ENCODE data around the gene MBOAT1.
"Not testable (repeated sequence)": the region's sequence is repeated elsewhere in the genome, so short reads cannot be mapped to it uniquely, and the experiment has no call there.

The MBOAT1 gene

DNA sequence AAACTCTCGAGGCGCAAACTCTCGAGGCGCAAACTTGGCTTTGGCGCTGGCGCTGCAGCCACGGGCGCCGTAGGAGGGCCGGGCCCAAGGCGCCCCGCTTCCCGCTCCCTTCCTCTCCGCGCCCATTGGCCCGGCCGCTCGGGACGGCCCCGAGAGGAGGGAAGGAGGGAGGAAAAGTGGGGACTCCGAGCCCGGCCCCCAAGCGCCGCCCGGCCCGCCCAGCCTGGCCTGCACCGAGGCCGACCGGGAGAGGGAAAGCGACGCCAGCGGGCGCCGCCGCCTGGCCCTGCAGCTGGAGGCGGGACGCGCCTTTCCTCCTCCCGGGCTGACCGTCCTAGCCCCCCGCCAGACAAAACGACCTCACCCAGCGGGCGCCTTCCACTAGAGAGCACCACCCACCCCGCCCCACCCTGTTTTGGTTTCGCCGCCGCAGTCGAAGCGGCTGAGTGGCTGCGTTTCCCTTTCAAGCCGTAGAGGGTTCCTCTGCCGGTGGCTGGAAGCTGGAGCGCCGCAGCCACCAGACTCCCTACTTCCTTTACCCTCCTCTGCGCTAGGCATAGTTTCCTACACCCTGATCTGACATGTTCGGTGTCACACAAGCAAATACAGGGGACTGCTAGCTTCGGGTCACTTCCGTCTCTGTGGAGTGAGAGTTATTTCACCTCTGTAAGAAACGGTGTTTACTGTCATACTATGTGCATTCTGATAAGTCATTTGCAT is at the start of gene MBOAT1:
MBOAT1 (minus strand) TSS at position 78 of the 720 bp plus-strand sequence. CDS start 235 bp downstream, outside the sequence.
- DNase-seq (ENCODE audit: low read depth): peak; percentile 18

DNA sequence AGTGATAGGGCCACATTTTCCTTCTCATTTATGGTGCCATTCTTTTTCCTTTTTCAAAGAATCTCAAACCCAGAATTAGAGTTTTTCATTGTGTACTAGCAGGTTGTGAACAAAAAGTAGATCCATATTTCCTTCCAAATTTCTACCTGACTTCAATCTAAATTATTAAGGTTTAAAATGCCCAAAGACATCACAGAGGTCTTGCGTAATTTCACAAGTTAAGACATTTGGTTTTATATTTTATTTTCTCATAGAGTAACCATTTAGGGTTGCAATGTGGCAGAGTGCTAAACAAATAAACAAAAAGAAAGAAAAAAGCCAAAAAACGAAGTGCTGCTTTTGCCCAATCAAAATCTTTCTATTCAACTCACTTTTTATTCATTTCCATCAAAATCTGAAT is 49.4 kb upstream of the MBOAT1 start:
- DNase-seq (ENCODE audit: low read depth): no peak

DNA sequence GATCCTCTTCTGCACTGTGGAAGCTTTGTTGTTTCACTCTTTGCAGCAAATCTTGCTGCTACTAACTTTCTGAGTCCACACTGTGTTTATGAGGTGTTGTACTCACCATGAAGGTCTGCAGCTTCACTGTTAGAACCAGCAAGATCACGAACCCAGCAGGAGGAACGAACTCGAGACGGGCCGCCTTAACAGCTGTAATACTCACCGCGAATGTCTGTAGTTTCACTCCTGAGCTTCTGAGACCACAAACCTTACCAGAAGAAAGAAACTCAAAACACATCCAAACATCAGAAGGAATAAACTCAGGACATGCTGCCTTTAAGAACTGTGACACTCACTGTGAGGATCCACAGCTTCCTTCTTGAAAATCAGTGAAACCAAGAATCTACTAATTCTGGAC is 48.1 kb upstream of the MBOAT1 start:
- DNase-seq (ENCODE audit: low read depth): no peak

DNA sequence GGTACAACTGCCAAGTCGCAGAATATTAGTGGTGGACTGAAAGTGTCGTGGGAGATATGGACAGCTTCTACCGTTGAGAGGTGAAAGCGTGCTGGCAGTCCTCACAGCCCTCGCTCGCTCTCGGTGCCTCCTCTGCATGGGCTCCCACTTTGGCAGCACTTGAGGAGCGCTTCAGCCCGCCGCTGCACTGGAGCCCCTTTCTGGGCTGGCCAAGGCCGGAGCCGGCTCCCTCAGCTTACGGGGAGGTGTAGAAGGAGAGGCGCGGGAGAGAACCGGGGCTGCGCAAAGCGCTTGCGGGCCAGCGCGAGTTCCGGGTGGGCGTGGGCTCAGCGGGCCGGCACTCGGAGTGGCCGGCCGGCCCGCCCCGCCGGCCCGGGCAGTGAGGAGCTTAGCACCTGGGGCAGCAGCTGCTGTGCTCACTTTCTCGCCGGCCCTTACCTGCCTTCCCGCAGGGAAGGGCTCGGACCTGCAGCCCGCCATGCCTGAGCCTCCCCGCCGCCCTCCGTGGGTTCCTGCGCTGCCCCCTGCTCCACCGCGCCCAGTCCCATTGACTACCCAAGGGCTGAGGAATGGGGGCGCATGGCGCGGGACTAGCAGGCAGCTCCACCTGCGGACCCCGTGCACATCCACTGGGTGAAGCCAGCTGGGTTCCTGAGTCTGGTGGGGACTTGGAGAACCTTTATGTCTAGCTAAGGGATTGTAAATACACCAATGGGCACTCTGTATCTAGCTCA is 47.2 kb upstream of the MBOAT1 start:
- DNase-seq (ENCODE audit: low read depth): no peak

GRCh38 chr6:20255428-20255827 is 43.2 kb upstream of the MBOAT1 start:
- DNase-seq (ENCODE audit: low read depth): no peak

DNA sequence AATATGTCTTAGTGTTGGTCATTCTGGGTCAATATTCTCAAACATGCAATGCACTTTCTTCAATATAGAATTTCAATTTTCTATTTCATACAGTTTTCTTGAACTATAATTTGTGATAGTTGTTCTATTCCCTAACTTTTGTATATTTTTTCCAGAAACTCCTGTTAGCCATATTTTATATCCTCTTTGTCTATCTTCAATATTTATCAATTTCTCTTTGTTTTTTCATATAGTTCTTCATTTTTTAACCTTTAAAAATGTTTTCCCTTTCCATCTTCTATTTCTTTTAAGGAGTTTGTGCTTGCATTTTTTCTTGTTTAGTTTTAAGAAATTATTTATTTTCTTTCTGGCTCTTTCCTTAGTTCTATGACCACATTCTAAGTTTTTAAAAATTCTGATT is 42.0 kb upstream of the MBOAT1 start:
- DNase-seq (ENCODE audit: low read depth): no peak

DNA sequence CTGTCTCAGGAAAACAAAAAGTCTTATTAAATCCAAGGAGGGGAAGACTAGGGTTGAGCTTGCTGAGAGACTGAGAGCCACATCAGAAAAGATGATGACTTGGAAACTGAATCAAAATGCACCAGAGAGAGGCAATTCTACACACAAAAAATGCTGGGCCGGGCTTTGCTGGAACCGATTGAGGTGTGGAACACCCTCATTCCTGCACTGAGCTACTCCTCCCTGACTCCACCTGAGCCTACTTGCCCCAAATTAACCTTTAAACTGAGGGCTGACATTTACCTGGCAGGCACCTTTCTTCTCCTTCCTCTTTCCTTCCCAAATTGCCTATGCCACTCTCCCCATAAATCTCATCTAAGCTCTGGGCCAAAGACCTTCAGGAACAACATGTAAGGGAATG is 40.8 kb upstream of the MBOAT1 start:
- no peak for DNase-seq (ENCODE audit: low read depth)

- no peak for DNase-seq (ENCODE audit: low read depth)
Observed at GRCh38 chr6:20252311-20252710, 40.0 kb upstream of the MBOAT1 start.

DNA sequence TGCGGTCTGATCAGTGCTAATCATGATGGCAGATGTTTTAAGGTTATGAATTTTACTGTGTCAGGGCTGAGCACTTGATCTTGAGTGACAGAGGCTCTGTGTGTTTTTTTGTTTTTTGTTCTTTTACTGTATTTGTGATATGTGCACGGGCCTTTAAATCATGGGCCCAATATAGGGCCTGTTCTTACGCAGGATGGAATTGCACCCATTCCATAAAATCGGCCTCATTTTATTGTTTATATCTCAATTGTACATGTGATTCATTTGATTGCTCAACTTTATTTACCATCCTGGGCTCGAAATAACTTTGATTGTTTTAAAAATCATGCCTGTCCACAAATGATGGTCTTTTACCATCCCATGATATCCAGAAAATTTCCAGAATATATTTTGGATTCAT is 39.3 kb upstream of the MBOAT1 start:
- DNase-seq (ENCODE audit: low read depth): no peak

GRCh38 chr6:20246125-20246524 is 33.9 kb upstream of the MBOAT1 start:
- DNase-seq (ENCODE audit: low read depth): no peak

DNA sequence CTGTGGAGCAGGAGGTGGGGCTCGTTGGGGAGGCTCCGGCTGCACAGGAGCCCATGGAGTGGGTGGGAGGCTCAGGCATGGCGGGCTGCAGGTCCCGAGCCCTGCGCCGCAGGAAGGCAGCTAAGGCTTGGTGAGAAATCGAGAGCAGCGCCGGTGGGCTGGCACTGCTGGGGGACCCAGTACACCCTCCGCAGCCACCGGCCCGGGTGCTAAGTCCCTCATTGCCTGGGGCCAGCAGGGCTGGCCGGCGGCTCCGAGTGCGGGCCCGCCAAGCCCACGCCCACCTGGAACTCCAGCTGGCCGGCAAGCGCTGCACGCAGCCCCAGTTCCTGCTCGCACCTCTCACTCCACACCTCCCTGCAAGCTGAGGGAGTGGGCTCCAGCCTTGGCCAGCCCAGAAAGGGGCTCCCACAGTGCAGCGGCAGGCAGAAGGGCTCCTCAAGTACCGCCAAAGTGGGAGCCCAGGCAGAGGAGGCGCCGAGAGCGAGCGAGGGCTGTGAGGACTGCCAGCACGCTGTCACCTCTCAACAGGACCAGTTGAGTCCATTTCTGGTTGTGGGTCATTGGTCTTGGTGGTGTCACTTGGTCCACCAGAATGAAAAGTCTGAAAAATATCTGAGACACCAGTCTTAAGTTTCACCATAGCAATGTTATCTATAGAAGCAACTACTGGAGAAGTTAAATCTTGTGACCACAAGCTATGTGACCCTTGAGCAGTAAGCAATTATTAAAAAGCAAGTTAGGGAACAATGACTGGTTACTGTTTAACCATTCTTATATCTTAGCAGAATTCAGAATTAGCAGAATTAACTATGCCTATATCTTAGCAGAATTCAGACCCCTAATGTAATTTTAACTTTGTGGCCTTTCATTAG is 32.8 kb upstream of the MBOAT1 start:
- not testable (repeated sequence) for DNase-seq (ENCODE audit: low read depth)

DNA sequence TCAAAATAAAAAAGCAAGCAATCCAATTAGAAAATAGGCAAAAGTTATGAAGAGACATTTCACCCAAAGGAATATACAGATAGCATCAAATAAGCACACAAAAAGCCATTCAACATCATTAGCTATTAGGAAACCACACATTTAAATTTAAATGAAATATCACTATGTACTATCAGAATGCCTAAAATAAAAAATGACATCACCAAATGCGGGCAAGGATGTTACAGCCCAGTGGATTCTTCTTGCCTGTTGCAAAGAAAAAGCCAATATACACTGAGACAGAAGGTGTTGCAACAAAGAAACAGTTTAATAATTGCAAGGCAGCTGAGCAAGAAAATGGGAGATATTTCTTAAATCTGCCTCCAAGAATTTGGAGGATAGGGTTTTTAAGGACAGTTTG is 31.0 kb upstream of the MBOAT1 start:
- no peak for DNase-seq (ENCODE audit: low read depth)

- DNase-seq (ENCODE audit: low read depth): no peak
Observed at GRCh38 chr6:20242397-20242796, 30.1 kb upstream of the MBOAT1 start.

- no peak for DNase-seq (ENCODE audit: low read depth)
Observed at GRCh38 chr6:20241102-20241501, 28.8 kb upstream of the MBOAT1 start.

GRCh38 chr6:20238688-20239587 is 26.7 kb upstream of the MBOAT1 start:
- DNase-seq (ENCODE audit: low read depth): no peak

GRCh38 chr6:20237677-20238460 is 25.6 kb upstream of the MBOAT1 start:
- no peak for DNase-seq (ENCODE audit: low read depth)

DNA sequence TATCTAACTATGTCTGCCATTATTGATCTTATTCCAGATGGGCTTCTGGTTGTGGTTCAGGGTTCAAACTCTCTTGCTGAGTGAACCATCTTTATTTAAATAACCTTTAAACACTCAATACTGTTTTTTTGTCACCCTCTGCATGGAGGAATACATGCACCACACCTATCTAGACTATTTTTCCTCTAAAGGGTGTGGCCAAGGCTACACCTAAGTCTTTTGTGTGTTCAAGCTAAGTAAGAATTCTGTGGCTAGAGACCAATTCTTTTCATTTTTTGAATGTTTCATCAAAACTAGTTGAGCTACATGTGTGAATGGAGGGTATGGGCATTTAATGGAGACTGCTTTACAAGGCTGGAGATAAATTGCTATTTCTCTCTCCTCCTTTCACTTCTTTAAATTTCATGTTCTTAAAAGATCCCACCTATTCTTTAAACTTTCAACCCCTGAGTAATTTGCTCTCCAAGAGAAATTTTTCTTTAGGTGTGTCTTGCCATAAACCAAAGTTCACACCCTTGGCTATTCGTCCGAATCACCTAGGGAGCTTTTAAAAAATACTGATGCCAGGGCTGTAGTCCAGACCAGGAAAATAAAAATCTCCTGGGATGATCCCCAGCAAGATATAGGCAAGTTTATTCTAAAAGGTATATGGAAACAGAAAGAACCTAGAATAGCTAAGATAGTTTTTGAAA is 24.8 kb upstream of the MBOAT1 start:
- DNase-seq (ENCODE audit: low read depth): no peak

DNA sequence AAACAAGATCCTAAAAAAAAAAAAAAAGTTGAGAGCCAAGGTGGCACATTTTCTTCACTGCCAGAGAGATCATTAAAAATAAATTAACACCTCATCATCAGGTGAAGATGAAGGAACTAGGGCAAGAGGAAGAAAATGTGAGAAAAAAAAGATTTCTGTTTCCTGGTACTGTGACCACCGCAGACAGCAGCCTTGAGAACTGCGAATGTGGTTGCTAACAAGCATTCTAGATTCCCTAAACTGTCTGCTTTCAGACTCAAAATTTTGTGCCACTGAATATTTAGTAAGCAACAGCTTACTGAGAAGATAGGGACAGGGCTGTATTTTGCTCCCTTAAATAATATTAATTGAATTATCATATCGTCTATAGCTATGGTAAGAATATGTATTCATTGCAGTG is 24.1 kb upstream of the MBOAT1 start:
- DNase-seq (ENCODE audit: low read depth): no peak

DNA sequence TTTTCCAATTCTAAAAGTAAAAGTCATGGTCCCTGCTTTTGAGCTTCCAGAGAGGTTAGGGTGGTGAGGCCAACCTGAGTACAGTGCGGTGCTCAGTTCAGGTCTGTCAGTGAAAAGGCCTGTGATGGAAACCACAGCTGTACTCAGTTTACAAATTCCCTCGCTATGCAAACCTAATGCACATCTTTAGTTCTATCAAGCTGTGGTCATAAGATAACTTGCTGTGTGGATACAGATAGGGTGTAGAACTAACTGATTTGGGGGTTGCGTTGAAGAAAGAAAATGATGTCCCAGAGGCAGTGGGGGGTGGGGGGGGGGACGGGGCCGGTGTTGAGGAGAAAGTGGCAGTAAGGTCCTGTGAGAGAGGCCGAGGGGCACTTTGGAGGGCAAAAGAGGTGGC is 22.8 kb upstream of the MBOAT1 start:
- no peak for DNase-seq (ENCODE audit: low read depth)

GRCh38 chr6:20234136-20234535 is 21.9 kb upstream of the MBOAT1 start:
- DNase-seq (ENCODE audit: low read depth): no peak

All from stimulated activated CD8-positive, alpha-beta memory T cell treated with anti-CD3 and anti-CD28 coated beads, Interleukin-12 subunit alpha, Interleukin-12 subunit beta, amount 100 ng/mL, for 1 hour (primary cell).